ENCODE results near the gene KIF17. TPM values are rescaled to one million over a fixed set of nuclear protein-coding genes. Genes with fewer than 3 reads are reported as not detected.
"Not testable (repeated sequence)": the region's sequence is repeated elsewhere in the genome, so short reads cannot be mapped to it uniquely, and the experiment has no call there.

KIF17 gene
- total RNA-seq, 1 experiment from 2014 or later: 0.10 TPM

DNA sequence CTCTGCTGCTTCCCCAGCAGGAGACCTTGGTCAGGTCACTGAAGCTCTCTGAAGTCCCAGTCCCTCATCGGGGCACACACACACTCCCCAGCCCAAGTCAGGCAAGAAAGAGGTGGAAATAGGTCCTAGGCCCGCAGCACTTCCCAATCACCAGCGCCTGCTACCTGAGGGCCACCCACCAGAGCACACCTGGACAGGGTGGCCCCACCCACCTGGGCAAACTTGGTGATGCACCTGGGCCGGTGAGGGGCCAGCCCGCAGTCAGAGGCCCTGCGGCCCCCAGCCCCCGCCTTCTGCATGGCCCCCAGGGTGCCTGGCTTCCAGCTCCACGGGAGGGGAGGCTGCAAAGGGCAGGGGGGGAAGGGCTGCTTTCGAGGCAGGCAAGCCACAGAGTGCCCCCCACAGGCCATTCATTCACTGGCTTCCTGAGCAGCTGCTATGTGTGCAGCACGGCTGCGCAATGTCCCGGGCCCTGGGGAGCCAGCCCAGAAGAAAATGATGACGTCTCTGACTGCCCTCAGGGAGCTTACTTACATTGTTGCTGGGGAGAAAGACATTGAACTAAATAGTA, 10.0 kb upstream of the KIF17 start:
- no peak for DNase-seq (ENCODE audit: low spot score)

- no peak for DNase-seq (ENCODE audit: low spot score)
These were observed 9.3 kb upstream of the KIF17 start for GRCh38 chr1:20726932-20727745.

DNA sequence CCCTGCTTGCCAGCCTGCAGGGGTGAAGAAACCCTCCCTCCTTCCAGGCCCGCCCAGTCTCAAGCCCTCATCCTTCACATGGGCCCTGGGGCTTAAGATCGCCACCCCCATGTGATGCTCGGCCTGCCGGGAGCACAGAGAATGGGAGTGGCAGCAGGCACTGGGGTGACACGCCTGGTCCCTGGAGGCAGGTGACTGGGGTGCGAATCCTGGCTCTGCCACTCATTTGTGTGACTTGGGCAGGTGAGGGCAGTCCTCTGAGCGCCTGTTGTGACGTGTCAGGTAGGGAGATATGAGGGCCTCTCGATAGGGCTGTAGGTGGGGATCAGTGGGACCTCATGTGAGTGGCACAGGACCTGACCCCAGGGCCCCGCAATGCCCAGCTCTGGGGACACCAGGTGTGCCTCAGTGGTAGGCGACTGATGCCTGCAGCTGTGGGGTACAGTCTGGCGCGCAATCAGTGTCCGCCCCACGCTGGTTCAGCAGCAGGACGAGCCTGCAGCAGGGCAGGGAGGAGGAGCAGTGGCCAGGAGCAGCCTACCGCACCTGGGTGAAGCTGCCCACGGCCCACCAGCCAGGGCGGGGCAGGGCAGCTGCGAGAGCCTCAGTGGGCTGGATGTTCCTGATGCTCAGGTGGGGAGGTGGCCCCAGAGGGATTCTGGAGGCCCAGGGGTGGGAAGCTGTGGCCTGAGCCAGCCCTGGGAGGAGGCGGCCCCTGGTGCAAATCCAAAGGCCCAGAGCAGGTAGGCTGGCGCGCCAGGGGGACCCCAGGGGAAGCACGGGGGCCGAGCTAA, 8.5 kb upstream of the KIF17 start:
- no peak for DNase-seq (ENCODE audit: low spot score)

DNA sequence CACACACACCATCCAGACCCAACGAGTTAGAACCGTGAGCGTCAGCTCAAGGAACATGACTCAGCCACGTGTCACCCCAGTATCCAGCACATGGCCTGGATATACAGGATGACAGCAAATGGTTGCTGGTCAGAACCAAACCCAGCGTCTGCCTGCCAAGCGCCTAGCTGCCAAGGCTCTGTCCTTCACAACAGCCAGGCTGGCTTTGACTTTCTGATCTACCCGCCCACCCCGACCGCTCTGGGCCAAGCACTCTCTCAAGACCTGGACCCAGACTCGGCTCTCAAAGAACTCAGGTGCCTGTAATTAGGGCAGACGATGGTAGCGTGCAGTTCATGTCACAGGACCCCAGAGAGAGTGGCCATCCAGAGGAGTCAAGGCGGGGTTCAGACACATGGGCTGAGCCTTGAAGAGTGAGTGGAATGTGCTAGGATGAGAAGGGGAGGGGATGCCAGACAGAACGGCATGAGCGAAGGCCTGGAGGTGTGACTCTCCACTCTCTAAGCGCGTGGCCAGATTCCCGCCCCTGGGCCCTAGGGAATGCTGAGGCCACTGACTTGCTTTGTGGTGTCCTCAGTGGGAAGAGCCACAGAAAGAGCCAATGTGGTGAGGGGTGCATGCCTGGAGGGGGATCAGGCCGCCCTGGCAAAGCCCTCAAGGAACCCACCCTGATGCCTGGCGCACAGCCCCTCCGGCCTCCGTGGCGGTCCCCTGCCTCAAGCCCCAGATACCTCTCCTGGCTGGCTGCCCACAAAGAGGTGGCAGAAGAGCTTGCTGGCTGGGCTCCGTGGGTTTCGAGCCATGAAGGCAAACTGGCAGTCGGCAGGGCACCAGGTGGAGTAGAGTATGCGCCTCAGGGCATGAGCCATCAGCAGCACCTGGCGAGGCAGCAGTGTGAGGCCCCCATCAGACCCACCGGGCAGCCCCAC, 7.6 kb upstream of the KIF17 start:
- peak; percentile 28 for DNase-seq (ENCODE audit: low spot score)

DNA sequence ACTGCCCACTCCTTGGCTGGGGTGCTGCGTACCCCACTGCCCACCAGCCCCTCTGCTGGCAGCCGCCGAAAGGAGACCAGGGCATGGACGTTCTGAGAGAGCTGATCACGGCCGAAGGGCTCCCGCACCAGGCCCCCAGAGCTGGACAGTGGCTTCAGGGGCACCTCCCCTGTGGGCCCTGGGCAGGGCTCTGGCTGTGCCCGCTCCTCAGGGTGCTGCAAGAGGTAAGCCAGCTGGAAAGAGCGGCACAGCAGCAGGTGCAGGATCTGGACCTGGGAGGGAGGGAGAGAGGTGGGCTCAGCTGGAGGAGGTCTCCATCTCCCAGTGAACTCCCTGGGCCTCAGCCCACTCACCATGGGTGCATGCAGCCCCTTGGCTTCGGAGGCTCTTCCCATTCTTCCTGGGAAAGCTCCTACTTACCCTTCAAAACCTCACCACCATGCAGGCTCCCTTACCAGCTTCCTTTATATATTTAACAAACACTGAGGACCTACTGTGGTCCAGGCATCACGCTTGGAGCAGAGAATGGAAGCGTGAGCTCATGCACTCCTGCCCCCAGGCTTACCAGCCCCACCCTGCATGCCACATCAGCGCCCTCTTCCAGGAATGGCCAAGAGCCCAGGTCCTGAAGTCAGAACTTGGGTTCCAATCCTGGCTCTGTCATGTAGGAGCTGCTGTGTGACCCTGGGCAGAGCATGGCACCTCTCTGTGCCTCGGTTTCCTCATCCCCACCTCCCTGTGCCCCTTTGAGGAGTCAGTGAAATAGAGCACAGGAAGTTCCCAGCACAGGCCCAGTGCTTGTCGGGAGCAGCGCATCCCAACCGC, 6.8 kb upstream of the KIF17 start:
- DNase-seq (ENCODE audit: low spot score): no peak

DNA sequence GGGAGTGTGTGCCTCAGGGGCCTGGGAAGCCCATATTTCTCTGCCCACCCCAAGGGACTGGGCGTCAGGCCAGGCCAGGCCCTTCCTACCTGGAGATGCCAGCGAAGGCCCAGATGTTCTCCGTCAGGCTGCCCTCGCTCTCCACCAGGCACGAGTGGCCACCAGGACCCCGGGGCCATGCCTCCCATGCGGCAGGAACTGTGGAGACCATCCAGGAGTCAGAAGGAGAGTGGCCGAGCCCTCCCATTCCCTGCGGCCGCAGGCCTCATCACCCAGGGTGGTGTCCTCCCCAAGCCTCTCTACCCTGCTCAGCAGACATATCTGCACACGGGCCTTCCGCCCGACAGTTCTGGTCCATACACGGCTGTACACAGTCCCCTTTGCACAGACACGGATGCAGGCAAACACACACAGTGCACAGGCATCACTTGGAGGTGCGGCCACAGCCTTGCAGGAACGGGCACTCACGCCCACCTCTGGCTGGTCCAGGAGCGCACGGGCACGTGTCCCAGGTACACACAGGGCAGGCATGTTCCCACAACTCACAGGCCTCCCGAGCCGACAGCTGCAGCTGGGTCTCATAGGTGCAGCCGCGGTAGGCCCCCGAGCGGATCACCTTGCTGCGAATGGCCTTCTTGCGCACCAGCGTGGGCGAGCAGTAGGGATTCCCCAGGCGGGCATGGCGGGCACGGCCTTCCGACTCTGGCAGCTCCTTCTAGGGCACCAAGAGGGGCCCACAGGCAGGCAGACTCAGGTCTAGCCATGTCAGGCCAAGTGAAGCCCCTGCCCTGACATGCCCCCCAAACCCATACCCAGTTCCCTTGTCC, 5.9 kb upstream of the KIF17 start:
- no peak for DNase-seq (ENCODE audit: low spot score)

DNA sequence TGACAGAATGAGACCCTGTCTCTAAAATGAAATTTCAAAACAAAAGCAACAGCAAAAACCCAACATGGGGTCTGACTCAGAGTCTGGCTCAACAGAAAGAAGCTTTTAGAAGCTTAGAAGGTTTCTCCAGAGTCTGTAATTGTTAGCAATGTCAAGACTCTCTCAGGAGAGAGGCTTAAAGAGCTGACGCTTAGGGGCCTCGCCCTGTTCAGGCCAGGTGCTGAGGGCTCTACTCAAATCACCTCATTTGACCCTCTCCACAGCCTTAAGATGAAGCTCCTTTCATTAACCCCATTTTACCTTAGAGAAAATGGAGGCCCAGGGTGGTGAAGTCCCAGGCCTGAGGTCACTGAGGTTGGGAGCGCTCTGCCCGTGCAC, 5.3 kb upstream of the KIF17 start:
- no peak for DNase-seq (ENCODE audit: low spot score)

DNA sequence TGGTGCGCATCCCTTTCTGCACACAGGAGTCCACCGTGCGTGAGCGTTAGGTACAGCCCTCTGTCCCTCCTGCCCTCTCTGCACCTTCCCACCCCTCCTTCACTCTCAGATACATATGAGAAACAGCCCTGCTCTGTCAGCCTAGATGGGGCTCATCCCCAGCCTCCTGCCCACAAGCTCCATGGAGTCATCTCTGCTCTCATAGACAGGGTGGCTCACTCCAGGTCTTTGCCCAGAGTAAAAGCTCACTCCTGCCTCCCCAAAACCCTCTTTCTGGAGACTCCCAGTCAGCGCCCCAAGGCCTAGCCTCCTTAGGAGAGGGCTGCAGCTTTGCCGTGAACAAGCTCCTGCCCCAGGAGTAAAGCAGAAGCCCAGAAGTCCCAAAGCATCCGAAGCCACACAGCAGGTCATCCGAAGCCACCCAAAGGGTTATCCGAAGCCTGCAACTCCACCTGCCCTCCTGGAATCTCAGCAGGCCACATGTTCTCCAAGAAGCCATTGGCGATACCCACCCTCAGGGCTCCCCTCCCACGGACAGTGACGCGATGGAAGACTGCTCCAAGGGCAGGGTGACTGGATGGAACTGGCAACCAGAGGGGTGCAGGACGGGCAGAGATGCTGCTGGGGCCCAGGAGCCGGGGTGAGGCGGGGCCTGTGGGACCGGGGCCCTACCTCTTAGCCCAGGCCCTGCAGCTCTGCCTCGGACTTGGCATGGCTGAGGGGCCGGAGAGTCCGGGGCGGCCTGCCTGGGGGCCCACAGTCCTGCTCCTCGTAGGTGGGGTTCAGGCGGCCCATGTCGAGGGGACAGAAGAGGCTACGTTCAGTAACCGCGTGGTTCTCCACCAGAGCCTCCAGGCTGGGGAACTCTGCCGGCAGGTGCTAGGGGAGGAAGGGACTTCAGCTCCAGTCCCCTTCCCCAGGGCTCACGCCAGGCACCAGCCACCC, 3.6 kb upstream of the KIF17 start:
- no peak for DNase-seq (ENCODE audit: low spot score)

DNA sequence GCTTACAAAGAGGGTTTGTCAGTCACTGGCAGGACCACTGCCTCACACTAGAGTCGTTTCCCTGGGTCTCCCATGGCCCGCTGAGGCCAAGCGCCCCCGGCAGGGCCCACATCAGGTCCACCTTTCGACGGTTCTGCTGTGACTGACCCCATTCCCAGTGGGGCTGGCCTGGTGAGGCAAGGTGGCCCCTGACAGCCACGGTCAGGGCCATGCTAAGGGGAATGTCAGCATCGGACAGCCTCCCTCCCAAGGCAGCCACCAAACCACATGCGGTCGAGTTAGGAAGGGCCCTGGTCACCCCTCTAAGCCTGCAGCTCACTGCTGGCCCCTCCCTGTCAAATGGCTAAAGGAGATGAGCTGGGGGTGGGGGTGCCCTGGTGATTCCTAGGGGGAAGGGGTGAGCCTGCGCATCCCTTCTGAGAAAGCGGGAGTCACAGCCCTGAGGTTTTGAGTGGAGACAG, 2.9 kb upstream of the KIF17 start:
- DNase-seq (ENCODE audit: low spot score): no peak

DNA sequence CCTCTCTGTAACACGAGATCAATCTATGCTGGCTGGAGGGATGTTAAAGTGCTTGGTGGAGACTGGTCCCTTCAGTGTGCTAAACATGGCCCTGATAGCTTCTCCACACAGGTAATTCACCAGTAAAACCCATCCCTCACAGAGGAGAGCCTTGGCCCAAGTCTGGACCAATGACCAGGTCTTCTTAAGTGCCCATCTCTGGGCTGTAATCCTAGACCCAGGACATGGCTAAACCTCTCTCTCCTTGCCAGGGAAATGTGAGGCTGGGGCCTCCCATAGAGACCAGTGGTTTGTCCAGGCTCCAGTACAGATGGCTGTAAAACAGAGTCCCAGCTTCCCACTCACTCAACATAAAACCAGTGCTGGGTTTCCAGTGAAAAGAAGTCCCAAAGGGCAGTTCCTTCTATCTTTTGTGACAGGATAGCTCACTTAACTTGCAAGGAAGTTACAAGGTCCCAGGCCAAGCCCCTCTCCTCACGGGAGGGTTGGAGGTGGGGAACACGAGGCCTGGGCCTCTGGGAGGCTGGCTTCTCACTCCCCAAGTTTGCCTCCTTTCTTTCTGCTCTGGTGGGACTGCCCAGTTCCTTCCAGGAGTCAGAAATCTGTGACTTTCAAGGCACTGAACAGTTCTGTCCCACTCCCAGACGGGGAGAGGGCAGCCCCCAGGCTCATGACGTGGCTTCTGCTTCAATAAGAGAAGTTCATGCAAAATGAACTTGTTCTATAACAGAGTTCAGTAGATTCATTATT, 2.2 kb upstream of the KIF17 start:
- DNase-seq (ENCODE audit: low spot score): no peak

DNA sequence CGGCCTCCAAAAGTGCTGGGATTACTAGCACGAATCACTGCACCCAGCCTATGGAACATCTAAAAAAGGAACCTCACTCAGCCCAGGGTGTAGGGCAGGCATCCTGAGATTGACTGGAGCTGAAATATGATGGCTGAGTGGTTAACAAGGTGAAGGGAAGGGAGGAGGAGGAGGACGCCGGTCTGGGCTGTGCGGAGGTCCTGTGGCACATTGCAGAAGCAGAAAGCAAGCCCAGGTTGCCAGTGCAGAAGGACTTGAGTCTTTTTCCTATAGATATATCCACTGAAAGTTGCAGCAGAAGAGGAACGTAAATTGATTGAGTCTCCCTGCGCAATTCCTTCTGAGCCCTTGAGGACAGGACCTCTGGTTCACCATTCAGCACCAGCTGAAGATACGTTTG, 1.5 kb upstream of the KIF17 start:
- no peak for DNase-seq (ENCODE audit: low spot score)

DNA sequence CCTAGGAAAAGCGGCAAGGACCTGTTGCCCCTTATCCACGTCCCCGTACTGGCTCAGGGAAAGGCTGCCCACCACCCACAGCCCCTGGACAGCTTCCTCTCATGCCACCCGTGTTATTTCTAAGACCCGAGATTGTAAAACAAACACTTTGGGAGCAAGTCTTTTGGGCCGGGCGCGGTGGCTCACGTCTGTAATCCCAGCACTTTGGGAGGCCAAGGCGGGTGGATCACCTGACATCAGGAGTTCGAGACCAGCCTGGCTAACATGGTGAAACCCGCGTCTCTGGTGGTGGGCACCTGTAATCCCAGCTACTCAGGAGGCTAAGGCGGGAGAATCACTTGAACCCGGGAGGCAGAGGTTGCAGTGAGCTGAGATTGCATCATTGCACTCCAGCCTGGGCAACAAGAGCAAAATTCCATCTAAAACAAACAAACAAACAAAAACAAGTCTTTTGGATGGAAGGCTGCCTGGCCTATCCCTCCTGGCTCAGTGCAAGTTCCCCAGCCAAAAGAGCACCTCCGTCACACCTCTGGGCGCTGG, 606 bp upstream of the KIF17 start:
- not testable (repeated sequence) for DNase-seq (ENCODE audit: low spot score)

GRCh38 chr1:20716232-20716631, 1.6 kb downstream of the KIF17 start:
- no peak for DNase-seq (ENCODE audit: low spot score)

GRCh38 chr1:20715406-20715805, 2.4 kb downstream of the KIF17 start:
- no peak for DNase-seq (ENCODE audit: low spot score)

DNA sequence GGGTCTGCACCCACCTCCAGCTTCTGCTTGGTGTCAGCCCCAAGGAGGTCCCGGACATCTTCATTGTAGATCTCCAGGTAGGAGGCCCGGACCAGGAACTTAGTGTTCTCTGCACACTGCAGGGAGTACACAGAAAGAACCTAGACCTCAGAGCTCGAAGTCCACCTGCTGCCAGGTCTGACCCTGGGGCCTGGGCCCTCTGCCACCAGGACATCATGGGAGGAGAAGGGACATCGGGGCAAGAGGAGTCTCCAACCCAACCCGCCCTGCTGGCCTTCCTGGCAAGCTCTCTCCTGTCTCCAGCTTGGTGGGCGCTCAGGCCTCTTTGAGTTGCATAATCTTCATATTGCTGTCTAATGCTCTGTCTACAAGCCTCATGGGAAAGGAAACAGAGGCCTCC, 4.4 kb downstream of the KIF17 start:
- no peak for DNase-seq (ENCODE audit: low spot score)

- DNase-seq (ENCODE audit: low spot score): no peak
These were observed 5.6 kb downstream of the KIF17 start for GRCh38 chr1:20712215-20712577.

DNA sequence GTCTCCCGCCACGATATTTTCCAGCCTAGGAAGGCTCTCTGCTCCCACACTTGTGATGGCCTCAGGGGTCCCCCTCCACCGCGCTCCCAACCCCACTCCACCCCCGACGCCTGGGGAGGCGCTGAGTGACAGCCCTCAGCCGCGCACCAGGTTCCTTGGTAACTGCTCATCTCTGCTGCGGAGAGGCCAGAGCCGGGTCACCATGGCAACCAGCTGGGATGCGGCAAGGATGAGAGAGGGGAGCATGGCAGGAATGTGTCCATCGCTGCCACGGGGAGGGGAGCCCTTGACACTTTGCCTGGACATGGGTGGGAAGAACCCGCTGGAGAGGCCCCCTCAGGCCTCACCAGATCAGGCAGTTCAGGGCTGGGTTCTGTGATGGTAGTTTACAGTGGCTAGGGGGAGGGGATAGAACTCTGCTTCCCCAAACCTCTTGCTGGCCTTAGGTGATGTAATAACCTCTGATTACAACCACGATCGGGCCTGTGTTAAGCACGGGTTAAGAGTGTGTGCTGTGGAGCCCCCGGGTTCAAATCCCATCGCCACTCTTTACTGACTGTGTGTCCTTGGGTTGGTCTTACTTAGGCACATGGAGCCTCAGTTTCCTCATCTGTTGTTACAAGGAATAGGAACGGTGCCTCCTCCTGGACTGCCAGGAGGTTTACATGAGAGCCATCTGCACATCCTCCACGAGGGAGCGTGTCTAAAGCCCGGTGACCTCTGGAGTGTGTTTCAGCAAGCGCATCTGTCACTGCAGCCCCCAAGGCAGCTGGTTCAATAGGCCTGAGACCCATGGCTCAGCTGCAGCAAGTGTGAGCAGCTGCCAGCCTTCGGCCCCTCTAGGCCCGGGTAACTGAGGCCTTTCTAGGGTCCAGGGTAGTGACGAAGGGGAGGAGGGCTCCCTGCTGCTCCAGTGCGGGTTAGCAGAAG, 6.3 kb downstream of the KIF17 start:
- DNase-seq (ENCODE audit: low spot score): no peak

All from H4 (cell line).